Measurements from ENCODE around the gene UGT2B11. TPM values are rescaled to one million over a fixed set of nuclear protein-coding genes. Genes with fewer than 3 reads are reported as not detected.
A peak's percentile ranks its signal among the peaks of the same experiment; 100 is the strongest.
"Not testable (repeated sequence)": the region's sequence is repeated elsewhere in the genome, so short reads cannot be mapped to it uniquely, and the experiment has no call there.

UGT2B11 gene
- total RNA-seq, 2 experiments from 2014 or later: not detected

- POLR2A ChIA-PET; intact Hi-C loops (cut with DNase I, micrococcal nuclease); H3K4me1 Mint-ChIP-seq; H3K9me3 Mint-ChIP-seq (ENCODE audit: low read depth); DNase-seq; H3K36me3 Mint-ChIP-seq (ENCODE audit: low read depth); ATAC-seq; H3K4me3 Mint-ChIP-seq; H3K27ac Mint-ChIP-seq; H3K27me3 Mint-ChIP-seq; CTCF ChIA-PET: not testable (repeated sequence)
These were observed 16.0 kb downstream of the UGT2B11 start for GRCh38 chr4:69198506-69198905.

- H3K27me3 Mint-ChIP-seq: no peaks in the 10 kb centered on the region
- ChIA-PET POLR2A (no interaction called here), CTCF (no interaction called here)
- no peaks in the 10 kb centered on the region for H3K9me3 Mint-ChIP-seq (ENCODE audit: low read depth)
- ATAC-seq: no peak
- DNase-seq: no peak
- no peak overlapping the region for H3K4me3 Mint-ChIP-seq
- H3K27ac Mint-ChIP-seq: no peak overlapping the region
- H3K4me1 Mint-ChIP-seq: no peaks in the 10 kb centered on the region
- intact Hi-C loops (cut with DNase I, micrococcal nuclease): no loop called here
- no peaks in the 10 kb centered on the region for H3K36me3 Mint-ChIP-seq (ENCODE audit: low read depth)
These were observed 18.2 kb downstream of the UGT2B11 start for GRCh38 chr4:69196209-69196965.

- POLR2A ChIA-PET: no interaction called here
- CTCF ChIA-PET: no interaction called here
- Mint-ChIP-seq H3K4me1 (no peaks in the 10 kb centered on the region), H3K27me3 (no peaks in the 10 kb centered on the region), H3K27ac (no peak overlapping the region), H3K36me3 (ENCODE audit: low read depth) (no peaks in the 10 kb centered on the region), H3K4me3 (no peak overlapping the region), H3K9me3 (ENCODE audit: low read depth) (no peaks in the 10 kb centered on the region)
- intact Hi-C loops (cut with DNase I, micrococcal nuclease): no loop called here
- no peak for ATAC-seq
- no peak for DNase-seq
These were observed 20.4 kb downstream of the UGT2B11 start for GRCh38 chr4:69194166-69194565.

- DNase-seq; ATAC-seq; H3K9me3 Mint-ChIP-seq (ENCODE audit: low read depth); H3K36me3 Mint-ChIP-seq (ENCODE audit: low read depth); H3K4me1 Mint-ChIP-seq; H3K27ac Mint-ChIP-seq; intact Hi-C loops (cut with DNase I, micrococcal nuclease); CTCF ChIA-PET; H3K27me3 Mint-ChIP-seq; POLR2A ChIA-PET; H3K4me3 Mint-ChIP-seq: not testable (repeated sequence)
These were observed 22.6 kb downstream of the UGT2B11 start for GRCh38 chr4:69191905-69192304.

- H3K27ac Mint-ChIP-seq; intact Hi-C loops (cut with DNase I, micrococcal nuclease); H3K4me3 Mint-ChIP-seq; POLR2A ChIA-PET; H3K9me3 Mint-ChIP-seq (ENCODE audit: low read depth); H3K4me1 Mint-ChIP-seq; H3K27me3 Mint-ChIP-seq; DNase-seq; CTCF ChIA-PET; H3K36me3 Mint-ChIP-seq (ENCODE audit: low read depth); ATAC-seq: not testable (repeated sequence)
These were observed 23.9 kb downstream of the UGT2B11 start for GRCh38 chr4:69190621-69191020.

- H3K27ac Mint-ChIP-seq; H3K27me3 Mint-ChIP-seq; H3K4me3 Mint-ChIP-seq; CTCF ChIA-PET; POLR2A ChIA-PET; ATAC-seq; H3K9me3 Mint-ChIP-seq (ENCODE audit: low read depth); H3K4me1 Mint-ChIP-seq; DNase-seq; H3K36me3 Mint-ChIP-seq (ENCODE audit: low read depth); intact Hi-C loops (cut with DNase I, micrococcal nuclease): not testable (repeated sequence)
These were observed 32.9 kb downstream of the UGT2B11 start for GRCh38 chr4:69181519-69182169.

- H3K4me1 Mint-ChIP-seq; H3K9me3 Mint-ChIP-seq (ENCODE audit: low read depth); ATAC-seq; H3K27ac Mint-ChIP-seq; DNase-seq; POLR2A ChIA-PET; intact Hi-C loops (cut with DNase I, micrococcal nuclease); CTCF ChIA-PET; H3K4me3 Mint-ChIP-seq; H3K36me3 Mint-ChIP-seq (ENCODE audit: low read depth); H3K27me3 Mint-ChIP-seq: not testable (repeated sequence)
These were observed 34.7 kb downstream of the UGT2B11 start for GRCh38 chr4:69179817-69180216.

- H3K9me3 Mint-ChIP-seq (ENCODE audit: low read depth); H3K36me3 Mint-ChIP-seq (ENCODE audit: low read depth); DNase-seq; intact Hi-C loops (cut with DNase I, micrococcal nuclease); POLR2A ChIA-PET; CTCF ChIA-PET; H3K4me1 Mint-ChIP-seq; H3K27me3 Mint-ChIP-seq; H3K27ac Mint-ChIP-seq; H3K4me3 Mint-ChIP-seq; ATAC-seq: not testable (repeated sequence)
These were observed 35.8 kb downstream of the UGT2B11 start for GRCh38 chr4:69178751-69179205.

- peak; percentile 51 for DNase-seq
- H3K9me3 Mint-ChIP-seq (ENCODE audit: low read depth); POLR2A ChIA-PET; H3K36me3 Mint-ChIP-seq (ENCODE audit: low read depth); H3K27ac Mint-ChIP-seq; H3K4me3 Mint-ChIP-seq; H3K4me1 Mint-ChIP-seq; H3K27me3 Mint-ChIP-seq: not testable (repeated sequence)
- peak; percentile 47 for ATAC-seq
- intact Hi-C loops (cut with DNase I, micrococcal nuclease): loop anchor here (1.0 to 5.0 kb wide), 3 partner anchors 672 to 899 kb away; no protein-coding TSS in a partner anchor
- CTCF ChIA-PET: interaction anchor here (0.7 to 1.0 kb wide), 3 partner anchors 12 to 1348 kb away, joined by 3 to 5 read pairs (median 4); no protein-coding TSS in a partner anchor
These were observed 44.1 kb downstream of the UGT2B11 start for GRCh38 chr4:69170233-69171134.

GRCh38 chr4:69169171-69169570, 45.4 kb downstream of the UGT2B11 start:
- H3K27ac Mint-ChIP-seq; POLR2A ChIA-PET; H3K4me3 Mint-ChIP-seq; H3K9me3 Mint-ChIP-seq (ENCODE audit: low read depth); H3K36me3 Mint-ChIP-seq (ENCODE audit: low read depth); H3K27me3 Mint-ChIP-seq; intact Hi-C loops (cut with DNase I, micrococcal nuclease); ATAC-seq; DNase-seq; CTCF ChIA-PET; H3K4me1 Mint-ChIP-seq: not testable (repeated sequence)

GRCh38 chr4:69167300-69167699, 47.2 kb downstream of the UGT2B11 start:
- Mint-ChIP-seq H3K27me3 (peaks cover 2% of the 10 kb centered on the region), H3K27ac (no peak overlapping the region), H3K36me3 (ENCODE audit: low read depth) (no peaks in the 10 kb centered on the region), H3K4me1 (no peaks in the 10 kb centered on the region), H3K4me3 (no peak overlapping the region), H3K9me3 (ENCODE audit: low read depth) (peaks cover 6% of the 10 kb centered on the region)
- intact Hi-C loops (cut with DNase I, micrococcal nuclease): no loop called here
- no peak for ATAC-seq
- ChIA-PET CTCF (no interaction called here), POLR2A (no interaction called here)
- no peak for DNase-seq

Data from activated CD4-positive, alpha-beta T cell treated with anti-CD3 and anti-CD28 coated beads for 36 hours (primary cell).